ENCODE measurements around the gene SMARCA1. TPM values are rescaled to one million over a fixed set of nuclear protein-coding genes. Genes with fewer than 3 reads are reported as not detected.

SMARCA1 gene
- total RNA-seq, 4 donors from 2014 or later, result 7.6 to 18.8 (median 8.1) TPM

GRCh38 chrX:129497146-129497843, 26.0 kb downstream of the SMARCA1 start:
- 58% methylated on average over 3 of the region's 3 CpGs for WGBS
- Histone ChIP-seq H3K4me3 (no peak overlapping the region), H3K27ac (no peak overlapping the region), H3K27me3 (no peaks in the 10 kb centered on the region), H3K9me3 (no peaks in the 10 kb centered on the region), H3K4me1 (no peaks in the 10 kb centered on the region), H3K36me3 (peaks cover 6% of the 10 kb centered on the region)
- TF ChIP-seq CTCF (IDR thresholded peaks at IDR 0.05) (no peak), POLR2A (IDR thresholded peaks at IDR 0.05) (no peak), POLR2AphosphoS5 (IDR thresholded peaks at IDR 0.05) (no peak), EP300 (IDR thresholded peaks at IDR 0.05) (no peak)
- no peak for DNase-seq (ENCODE audit: low spot score in 2 of 2)

GRCh38 chrX:129496625-129497024, 26.7 kb downstream of the SMARCA1 start:
- no peak overlapping the region for H3K27ac ChIP-seq
- H3K4me3 ChIP-seq, result no peak overlapping the region
- DNase-seq (ENCODE audit: low spot score in 2 of 2), result no peak
- H3K36me3 ChIP-seq, result no peaks in the 10 kb centered on the region
- H3K27me3 ChIP-seq, result no peaks in the 10 kb centered on the region
- no peaks in the 10 kb centered on the region for H3K9me3 ChIP-seq
- TF ChIP-seq POLR2AphosphoS5 (IDR thresholded peaks at IDR 0.05), result no peak
- no peak for TF ChIP-seq CTCF (IDR thresholded peaks at IDR 0.05)
- no peak for TF ChIP-seq EP300 (IDR thresholded peaks at IDR 0.05)
- TF ChIP-seq POLR2A (IDR thresholded peaks at IDR 0.05), result no peak
- H3K4me1 ChIP-seq, result no peaks in the 10 kb centered on the region
- 81% methylated on average over 6 of the region's 6 CpGs for WGBS

GRCh38 chrX:129495900-129496299, 27.4 kb downstream of the SMARCA1 start:
- Histone ChIP-seq H3K27ac (no peak overlapping the region), H3K36me3 (no peaks in the 10 kb centered on the region), H3K9me3 (no peaks in the 10 kb centered on the region), H3K4me1 (no peaks in the 10 kb centered on the region), H3K4me3 (no peak overlapping the region), H3K27me3 (no peaks in the 10 kb centered on the region)
- no peak for TF ChIP-seq CTCF (IDR thresholded peaks at IDR 0.05)
- TF ChIP-seq POLR2A (IDR thresholded peaks at IDR 0.05), result no peak
- TF ChIP-seq EP300 (IDR thresholded peaks at IDR 0.05), result no peak
- no peak for TF ChIP-seq POLR2AphosphoS5 (IDR thresholded peaks at IDR 0.05)
- DNase-seq (ENCODE audit: low spot score in 2 of 2), result no peak
- 86% methylated on average over 5 of the region's 5 CpGs for WGBS

DNA sequence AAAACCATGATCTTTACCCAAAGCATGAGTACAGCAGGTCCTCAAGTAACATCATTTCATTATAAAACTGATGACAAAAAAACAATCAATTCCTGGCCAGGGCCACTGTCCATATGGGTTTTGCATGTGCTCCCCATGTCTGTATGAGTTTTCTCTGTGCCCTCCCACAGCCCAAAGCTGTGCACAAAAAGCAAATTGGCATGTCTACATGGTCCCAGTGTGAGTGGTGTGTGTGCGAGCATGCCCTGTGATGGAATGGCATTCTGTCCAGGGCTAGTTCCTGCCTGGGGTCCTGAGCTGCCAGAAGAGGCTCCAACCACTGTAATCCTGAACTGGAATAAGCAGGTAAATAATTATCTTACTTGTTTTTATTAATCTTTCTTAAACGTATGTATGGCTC, 28.4 kb downstream of the SMARCA1 start:
- TF ChIP-seq EP300 (IDR thresholded peaks at IDR 0.05) (no peak), POLR2A (IDR thresholded peaks at IDR 0.05) (no peak), CTCF (IDR thresholded peaks at IDR 0.05) (no peak), POLR2AphosphoS5 (IDR thresholded peaks at IDR 0.05) (no peak)
- no peak for DNase-seq (ENCODE audit: low spot score in 2 of 2)
- no peaks in the 10 kb centered on the region for H3K9me3 ChIP-seq
- H3K27ac ChIP-seq, result no peak overlapping the region
- no peaks in the 10 kb centered on the region for H3K36me3 ChIP-seq
- no peaks in the 10 kb centered on the region for H3K27me3 ChIP-seq
- no peak overlapping the region for H3K4me3 ChIP-seq
- 73% methylated on average over 2 of the region's 2 CpGs for WGBS
- H3K4me1 ChIP-seq, result no peaks in the 10 kb centered on the region

DNA sequence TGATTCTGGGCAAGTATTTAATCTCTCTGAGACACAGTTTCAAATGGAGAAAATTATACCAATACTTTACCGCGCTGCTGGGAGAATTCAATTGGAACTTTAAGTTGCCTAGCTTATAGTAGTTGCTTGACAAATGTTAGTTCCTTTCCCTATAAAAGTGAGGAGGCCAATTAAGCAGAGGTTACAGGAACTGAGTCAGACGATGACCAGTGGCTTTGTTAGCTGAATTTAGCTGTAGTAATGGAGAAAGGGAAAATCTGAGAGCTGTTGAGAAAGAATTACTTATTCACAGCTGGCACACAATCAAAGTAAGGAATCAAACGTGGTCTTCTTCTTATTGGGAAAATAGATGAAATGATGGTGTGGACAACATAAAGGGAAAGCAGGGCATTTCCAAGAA, 29.6 kb downstream of the SMARCA1 start:
- H3K4me3 ChIP-seq, result no peak overlapping the region
- H3K27ac ChIP-seq, result no peak overlapping the region
- TF ChIP-seq POLR2A (IDR thresholded peaks at IDR 0.05), result no peak
- no peak for TF ChIP-seq EP300 (IDR thresholded peaks at IDR 0.05)
- no peak for TF ChIP-seq CTCF (IDR thresholded peaks at IDR 0.05)
- no peaks in the 10 kb centered on the region for H3K36me3 ChIP-seq
- no peaks in the 10 kb centered on the region for H3K9me3 ChIP-seq
- no peaks in the 10 kb centered on the region for H3K4me1 ChIP-seq
- H3K27me3 ChIP-seq, result no peaks in the 10 kb centered on the region
- 59% methylated on average over 4 of the region's 4 CpGs for WGBS
- DNase-seq (ENCODE audit: low spot score in 2 of 2), result no peak

Measured in suprapubic skin (tissue), 4 donors.